ENCODE measurements around the gene ATP2B1. TPM values are rescaled to one million over a fixed set of nuclear protein-coding genes. Genes with fewer than 3 reads are reported as not detected.
A peak's percentile ranks its signal among the peaks of the same experiment; 100 is the strongest.

ATP2B1 gene
- total RNA-seq, 1 donor from 2014 or later, result 61.2 TPM

DNA sequence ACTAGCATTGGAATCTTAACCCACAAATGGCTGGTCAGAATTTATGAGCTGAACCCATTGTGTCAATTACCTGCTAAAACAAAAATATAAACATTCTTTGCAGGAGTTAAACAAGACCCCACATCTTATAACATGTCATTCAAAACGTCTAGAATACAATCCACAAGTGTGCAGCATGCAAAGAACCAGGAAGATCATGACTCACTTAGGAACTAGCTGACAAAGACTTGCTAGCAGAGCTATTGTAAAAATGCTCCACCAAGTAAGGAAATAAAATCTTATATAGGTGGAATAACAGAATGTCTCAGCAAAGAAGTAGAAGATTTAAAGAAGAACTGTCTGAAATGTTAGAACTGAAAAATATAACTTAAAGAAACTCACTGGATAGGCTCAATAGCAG, 156.3 kb downstream of the ATP2B1 start:
- Mint-ChIP-seq H3K4me1 (ENCODE audit: low read depth, unreplicated experiment) (no peaks in the 10 kb centered on the region), H3K4me3 (ENCODE audit: unreplicated experiment) (no peak overlapping the region), H3K27me3 (ENCODE audit: unreplicated experiment) (no peaks in the 10 kb centered on the region), H3K9me3 (ENCODE audit: unreplicated experiment) (no peaks in the 10 kb centered on the region), H3K27ac (ENCODE audit: unreplicated experiment) (no peak overlapping the region), H3K36me3 (ENCODE audit: unreplicated experiment) (peaks cover under 1% of the 10 kb centered on the region)
- no peak for DNase-seq
- no peak for TF ChIP-seq CTCF (IDR thresholded peaks at IDR 0.05; ENCODE audit: partially characterized antibody, unreplicated experiment)

DNA sequence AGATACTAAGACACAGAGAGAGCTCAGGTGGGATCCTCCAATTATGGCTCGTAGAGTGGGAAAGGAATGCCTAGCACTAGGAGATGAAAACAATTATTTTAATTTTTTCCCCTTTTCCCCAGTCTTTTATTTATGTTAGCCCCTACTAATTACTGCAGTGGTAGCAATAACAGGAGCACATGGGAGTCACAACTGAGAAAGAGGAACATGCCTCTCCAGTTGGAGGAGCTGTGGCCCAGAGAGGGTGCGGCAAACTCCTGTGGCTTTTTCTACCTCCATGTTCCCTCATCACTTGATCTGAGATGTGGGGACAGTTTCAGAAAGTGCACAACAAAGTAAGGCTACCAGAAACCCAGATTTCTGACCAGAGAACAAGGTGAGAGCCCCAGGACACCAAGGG, 156.9 kb downstream of the ATP2B1 start:
- H3K4me3 Mint-ChIP-seq (ENCODE audit: unreplicated experiment), result no peak overlapping the region
- no peak for TF ChIP-seq CTCF (IDR thresholded peaks at IDR 0.05; ENCODE audit: partially characterized antibody, unreplicated experiment)
- H3K27ac Mint-ChIP-seq (ENCODE audit: unreplicated experiment), result no peak overlapping the region
- H3K4me1 Mint-ChIP-seq (ENCODE audit: low read depth, unreplicated experiment), result no peaks in the 10 kb centered on the region
- no peak for DNase-seq
- no peaks in the 10 kb centered on the region for H3K9me3 Mint-ChIP-seq (ENCODE audit: unreplicated experiment)
- H3K27me3 Mint-ChIP-seq (ENCODE audit: unreplicated experiment), result no peaks in the 10 kb centered on the region
- no peaks in the 10 kb centered on the region for H3K36me3 Mint-ChIP-seq (ENCODE audit: unreplicated experiment)

DNA sequence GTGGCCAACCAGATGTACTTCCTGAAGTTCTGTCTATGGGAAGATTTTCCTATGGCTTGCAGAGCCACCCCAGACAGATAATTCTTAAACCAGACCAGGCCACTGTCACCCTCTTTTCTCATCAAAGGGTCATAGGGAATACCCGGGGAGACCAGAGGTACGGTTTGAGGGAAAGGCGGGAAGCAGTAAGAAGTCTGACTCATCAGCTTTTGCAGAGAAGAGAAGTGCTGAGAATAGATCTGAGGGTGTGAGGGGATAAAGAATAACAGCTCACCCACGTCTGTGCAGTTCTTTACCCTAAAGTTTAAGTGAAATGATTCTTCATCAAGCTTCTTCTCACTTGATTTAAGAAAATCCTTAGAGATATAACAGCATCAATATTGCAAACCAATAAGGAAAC, 161.5 kb downstream of the ATP2B1 start:
- Mint-ChIP-seq H3K27ac (ENCODE audit: unreplicated experiment) (no peak overlapping the region), H3K9me3 (ENCODE audit: unreplicated experiment) (peaks cover 1% of the 10 kb centered on the region), H3K4me3 (ENCODE audit: unreplicated experiment) (no peak overlapping the region), H3K27me3 (ENCODE audit: unreplicated experiment) (no peaks in the 10 kb centered on the region), H3K36me3 (ENCODE audit: unreplicated experiment) (no peaks in the 10 kb centered on the region), H3K4me1 (ENCODE audit: low read depth, unreplicated experiment) (peaks cover 8% of the 10 kb centered on the region)
- no peak for DNase-seq
- TF ChIP-seq CTCF (IDR thresholded peaks at IDR 0.05; ENCODE audit: partially characterized antibody, unreplicated experiment), result no peak

DNA sequence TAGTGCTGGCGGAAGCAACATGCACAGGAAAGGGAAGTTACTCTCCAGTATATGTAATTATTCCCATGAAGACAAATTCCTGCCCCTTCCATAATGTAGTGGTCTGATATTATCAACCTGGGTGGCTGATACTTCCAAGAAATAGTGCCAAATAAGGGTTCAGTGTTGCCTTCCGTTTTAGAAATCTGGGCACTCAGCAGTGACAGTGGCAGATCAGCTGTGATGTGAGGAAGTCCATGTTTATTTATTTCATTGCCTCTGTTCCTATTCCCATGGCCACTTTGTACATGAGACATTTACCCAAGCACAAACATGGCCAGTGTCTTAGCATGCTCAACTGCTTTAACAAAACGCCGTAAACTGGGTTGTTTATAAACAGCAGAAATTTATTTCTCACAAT, 162.5 kb downstream of the ATP2B1 start:
- Mint-ChIP-seq H3K4me3 (ENCODE audit: unreplicated experiment) (no peak overlapping the region), H3K4me1 (ENCODE audit: low read depth, unreplicated experiment) (peaks cover 8% of the 10 kb centered on the region), H3K36me3 (ENCODE audit: unreplicated experiment) (no peaks in the 10 kb centered on the region), H3K9me3 (ENCODE audit: unreplicated experiment) (peaks cover 3% of the 10 kb centered on the region), H3K27me3 (ENCODE audit: unreplicated experiment) (no peaks in the 10 kb centered on the region), H3K27ac (ENCODE audit: unreplicated experiment) (no peak overlapping the region)
- no peak for TF ChIP-seq CTCF (IDR thresholded peaks at IDR 0.05; ENCODE audit: partially characterized antibody, unreplicated experiment)
- no peak for DNase-seq

DNA sequence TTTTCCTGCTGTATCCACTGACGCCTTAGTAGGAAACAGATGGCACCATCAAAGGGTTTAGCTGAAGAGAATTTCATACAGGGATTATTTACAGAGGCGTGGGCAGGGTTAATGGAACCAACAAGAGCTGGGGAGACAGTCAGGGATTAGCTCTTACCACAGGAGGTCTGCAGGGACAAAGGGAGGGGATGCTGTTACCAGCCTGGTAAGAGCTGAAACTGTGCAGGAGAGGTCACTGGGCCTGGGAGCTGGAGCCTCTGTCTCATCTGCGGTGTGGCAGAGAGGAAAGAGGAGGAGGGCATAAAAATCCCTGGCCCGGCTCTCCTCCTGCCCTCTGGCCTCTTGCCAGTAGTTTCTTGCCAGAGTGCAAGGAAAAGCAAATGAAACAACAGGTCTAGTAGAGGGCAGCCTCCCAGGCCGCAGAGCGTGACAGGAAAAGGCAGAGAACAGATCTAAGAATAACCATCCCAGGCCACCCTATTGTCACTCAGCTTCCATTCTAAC, 163.9 kb downstream of the ATP2B1 start:
- Mint-ChIP-seq H3K9me3 (ENCODE audit: unreplicated experiment) (peaks cover 3% of the 10 kb centered on the region), H3K27ac (ENCODE audit: unreplicated experiment) (peak overlapping the region; percentile 23), H3K4me3 (ENCODE audit: unreplicated experiment) (no peak overlapping the region), H3K36me3 (ENCODE audit: unreplicated experiment) (no peaks in the 10 kb centered on the region), H3K27me3 (ENCODE audit: unreplicated experiment) (no peaks in the 10 kb centered on the region), H3K4me1 (ENCODE audit: low read depth, unreplicated experiment) (peaks cover 8% of the 10 kb centered on the region)
- no peak for TF ChIP-seq CTCF (IDR thresholded peaks at IDR 0.05; ENCODE audit: partially characterized antibody, unreplicated experiment)
- peak; percentile 20 for DNase-seq
